ENCODE results near the gene QSOX1.

DNA sequence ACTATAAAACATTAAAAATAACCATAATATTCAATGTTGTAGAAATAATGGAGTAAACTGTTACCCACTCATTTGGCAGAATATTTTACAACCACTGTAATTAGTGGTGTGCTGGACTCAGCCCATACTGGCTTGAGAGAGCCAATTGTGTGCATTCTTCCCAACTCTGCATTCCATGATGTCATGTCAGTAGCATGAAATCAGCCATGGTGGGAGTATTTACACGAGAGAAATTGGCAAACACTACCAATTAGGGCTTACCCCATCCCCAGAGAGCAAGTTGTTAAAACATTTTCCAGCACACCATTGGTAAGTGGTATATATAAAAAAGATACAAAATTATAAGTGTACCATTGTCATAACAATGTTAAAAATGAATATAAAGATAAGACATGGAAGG lies 19.1 kb upstream of the QSOX1 start:
- no peak for TF ChIP-seq POLR2AphosphoS5 (IDR thresholded peaks at IDR 0.05; ENCODE audit: low read depth, low read length)
- TF ChIP-seq POLR2A (IDR thresholded peaks at IDR 0.05; ENCODE audit: low read depth, low read length) = no peak
- TF ChIP-seq SPI1 (IDR thresholded peaks at IDR 0.05; ENCODE audit: low read depth, low read length) = no peak
- TF ChIP-seq TAF1 (IDR thresholded peaks at IDR 0.05; ENCODE audit: low read depth, low read length) = no peak
